ENCODE results near the gene ANK2.

DNA sequence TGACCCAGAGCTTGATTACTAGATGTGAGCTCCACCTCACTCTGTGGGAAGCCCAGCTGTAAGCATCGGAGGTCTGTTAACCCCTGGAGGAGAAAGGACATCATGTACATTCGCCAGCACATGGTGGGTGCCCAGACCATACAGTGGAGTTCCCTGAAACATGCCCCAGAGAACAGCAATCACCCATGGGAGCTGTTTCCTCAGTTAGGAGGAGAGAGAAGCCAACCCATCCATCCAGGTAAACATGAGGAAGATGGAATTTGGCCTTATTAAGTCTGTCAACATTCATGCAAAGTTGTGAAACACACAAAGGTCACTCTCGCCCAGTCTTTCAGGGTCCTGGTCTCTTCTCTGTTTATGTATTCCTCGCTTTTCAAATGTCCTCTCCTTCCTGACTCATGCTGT, 354.7 kb downstream of the ANK2 start:
- TF ChIP-seq GATA2 (IDR thresholded peaks at IDR 0.05; ENCODE audit: low read depth, low read length) (no peak), GATA3 (IDR thresholded peaks at IDR 0.05; ENCODE audit: low read depth, low read length) (no peak)
